A673 (cell line): ENCODE results near the gene CPED1. TPM values are rescaled to one million over a fixed set of nuclear protein-coding genes. Genes with fewer than 3 reads are reported as not detected.

ENCODE experiments used
- BruUV-seq: library from RNA; stranded (reverse); fragments of 400-500 nt; replicated peaks from 2 replicates; lab custom pipeline; 2021; lab: Mats Ljungman, UMichigan
- CTCF ChIA-PET: fragments of 300-600 bp; sonication (Branson Sonifier 250); formaldehyde crosslinking; loops from one replicate; lab custom pipeline; 2022; ENCODE audit warnings: antibody characterized with exemption; lab: Charles Lee
- POLR2A ChIA-PET: fragments of 300-600 bp; sonication (Branson Sonifier 250); formaldehyde crosslinking; loops from one replicate; lab custom pipeline; 2022; ENCODE audit warnings: antibody characterized with exemption; ENCODE audit not compliant: low non-redundant PET; lab: Charles Lee
- DNase-seq: peaks from one replicate; pipeline ENCODE4 v3.0.0-alpha.2; 2015; ENCODE audit warnings: low spot score
- H3K27ac ChIP-seq: fragments of 200-600 bp; sonication (generic); 2 replicates; pipeline ENCODE4 v1.5.1; 2016; ENCODE audit warnings: mixed run types, low read depth, mild to moderate bottlenecking, mixed read lengths, antibody characterized with exemption, low read length; ENCODE audit not compliant: poor library complexity, severe bottlenecking
- H3K27me3 ChIP-seq: fragments of 200-600 bp; sonication (generic); replicated peaks from 2 replicates; pipeline ENCODE4 v1.6.1; 2017; ENCODE audit warnings: mixed run types, low read depth, mild to moderate bottlenecking, mixed read lengths, antibody characterized with exemption, low read length; ENCODE audit not compliant: insufficient read depth, poor library complexity
- H3K36me3 ChIP-seq: fragments of 200-600 bp; sonication (generic); 2 replicates; pipeline ENCODE4 v1.6.1; 2016; ENCODE audit warnings: mixed run types, mild to moderate bottlenecking, mixed read lengths, antibody characterized with exemption, low read length; ENCODE audit not compliant: insufficient read depth, poor library complexity, severe bottlenecking
- H3K4me1 ChIP-seq: fragments of 200-600 bp; sonication (generic); 2 replicates; pipeline ENCODE4 v1.6.1; 2017; ENCODE audit warnings: mixed run types, mild to moderate bottlenecking, mixed read lengths, antibody characterized with exemption, low read length; ENCODE audit not compliant: insufficient read depth, poor library complexity, severe bottlenecking
- H3K4me3 ChIP-seq: fragments of 200-600 bp; sonication (generic); 2 replicates; pipeline ENCODE4 v1.5.1; 2016; ENCODE audit warnings: low read depth, mixed run types, mild to moderate bottlenecking, mixed read lengths, low read length; ENCODE audit not compliant: poor library complexity, severe bottlenecking
- H3K9me3 ChIP-seq: fragments of 200-600 bp; sonication (generic); 2 replicates; pipeline ENCODE4 v1.6.1; 2016; ENCODE audit warnings: mixed run types, low read depth, mild to moderate bottlenecking, mixed read lengths, antibody characterized with exemption, low read length; ENCODE audit not compliant: poor library complexity, severe bottlenecking
- EZH2 ChIP-seq: fragments of 200-600 bp; sonication (generic); IDR thresholded peaks from 2 replicates; pipeline ENCODE4 v1.6.1; 2017; ENCODE audit warnings: borderline replicate concordance, low read depth, mild to moderate bottlenecking, mixed read lengths, antibody characterized with exemption, low read length; ENCODE audit not compliant: poor library complexity, severe bottlenecking
- intact Hi-C: fragments of 100-400 bp; cut with micrococcal nuclease; formaldehyde crosslinking; loops from one replicate; pipeline ENCODE4 v1.10.0; 2022; ENCODE audit not compliant: unreplicated experiment
- total RNA-seq: library from RNA; stranded (reverse); gene quantifications from 2 replicates; pipeline ENCODE4 v1.2.3, GENCODE V29; 2021
- TF ChIP-seq, protein P1 (sequence below): fragments of 300-800, 200-600 bp; sonication (generic); conservative IDR thresholded peaks from 2 replicates; pipeline ENCODE4 v1.5.1; 2017; ENCODE audit warnings: low read depth, mild to moderate bottlenecking, antibody characterized with exemption, low read length, moderate library complexity, mixed read lengths

CPED1 gene
- total RNA-seq, 1 experiment from 2014 or later: 0.15 TPM

GRCh38 chr7:121300685-121301420, 312.3 kb downstream of the CPED1 start:
- no peak for TF ChIP-seq EZH2
- TF ChIP-seq, protein P1, sequence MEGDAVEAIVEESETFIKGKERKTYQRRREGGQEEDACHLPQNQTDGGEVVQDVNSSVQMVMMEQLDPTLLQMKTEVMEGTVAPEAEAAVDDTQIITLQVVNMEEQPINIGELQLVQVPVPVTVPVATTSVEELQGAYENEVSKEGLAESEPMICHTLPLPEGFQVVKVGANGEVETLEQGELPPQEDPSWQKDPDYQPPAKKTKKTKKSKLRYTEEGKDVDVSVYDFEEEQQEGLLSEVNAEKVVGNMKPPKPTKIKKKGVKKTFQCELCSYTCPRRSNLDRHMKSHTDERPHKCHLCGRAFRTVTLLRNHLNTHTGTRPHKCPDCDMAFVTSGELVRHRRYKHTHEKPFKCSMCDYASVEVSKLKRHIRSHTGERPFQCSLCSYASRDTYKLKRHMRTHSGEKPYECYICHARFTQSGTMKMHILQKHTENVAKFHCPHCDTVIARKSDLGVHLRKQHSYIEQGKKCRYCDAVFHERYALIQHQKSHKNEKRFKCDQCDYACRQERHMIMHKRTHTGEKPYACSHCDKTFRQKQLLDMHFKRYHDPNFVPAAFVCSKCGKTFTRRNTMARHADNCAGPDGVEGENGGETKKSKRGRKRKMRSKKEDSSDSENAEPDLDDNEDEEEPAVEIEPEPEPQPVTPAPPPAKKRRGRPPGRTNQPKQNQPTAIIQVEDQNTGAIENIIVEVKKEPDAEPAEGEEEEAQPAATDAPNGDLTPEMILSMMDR: no peak
- no peaks in the 10 kb centered on the region for H3K36me3 ChIP-seq
- no peak overlapping the region for H3K4me3 ChIP-seq
- no peaks in the 10 kb centered on the region for H3K9me3 ChIP-seq
- intact Hi-C loops: no loop called here
- no peaks in the 10 kb centered on the region for H3K27me3 ChIP-seq
- H3K27ac ChIP-seq: no peak overlapping the region
- POLR2A ChIA-PET: interaction anchor here (0.6 kb wide), 1 partner anchor 593 kb away, joined by 4 read pairs; no protein-coding TSS in a partner anchor
- H3K4me1 ChIP-seq: no peaks in the 10 kb centered on the region
- no peak for DNase-seq
- CTCF ChIA-PET: no interaction called here
- no TSS peak for BruUV-seq

- BruUV-seq: no TSS peak
- CTCF ChIA-PET: no interaction called here
- Histone ChIP-seq H3K4me3 (no peak overlapping the region), H3K4me1 (no peaks in the 10 kb centered on the region), H3K27ac (no peak overlapping the region), H3K36me3 (no peaks in the 10 kb centered on the region), H3K9me3 (no peaks in the 10 kb centered on the region), H3K27me3 (no peaks in the 10 kb centered on the region)
- POLR2A ChIA-PET: no interaction called here
- no peak for DNase-seq
- TF ChIP-seq EZH2: no peak
- TF ChIP-seq, protein P1: no peak
- intact Hi-C loops: no loop called here
Observed at GRCh38 chr7:121301446-121302213, 313.1 kb downstream of the CPED1 start.

GRCh38 chr7:121302214-121302745, 313.8 kb downstream of the CPED1 start:
- TF ChIP-seq, protein P1: no peak
- Histone ChIP-seq H3K27me3 (no peaks in the 10 kb centered on the region), H3K27ac (no peak overlapping the region), H3K36me3 (no peaks in the 10 kb centered on the region), H3K4me1 (no peaks in the 10 kb centered on the region), H3K9me3 (no peaks in the 10 kb centered on the region), H3K4me3 (no peak overlapping the region)
- no peak for DNase-seq
- ChIA-PET POLR2A (no interaction called here), CTCF (no interaction called here)
- intact Hi-C loops: no loop called here
- no TSS peak for BruUV-seq
